Right lobe of liver (tissue), 6 donors: ENCODE data around the gene HMG20B. TPM values are rescaled to one million over a fixed set of nuclear protein-coding genes. Genes with fewer than 3 reads are reported as not detected.
A peak's percentile ranks its signal among the peaks of the same experiment; 100 is the strongest.

Experiments
- ATAC-seq, 4 donors: fragments of 200-7000 bp; cut with Tn5 transposase; one replicate each; pipeline ENCODE4 v1.9.1; 2020; ENCODE audit warnings: mild to moderate bottlenecking in 4 of 4, moderate library complexity in 4 of 4
- DNase-seq, 3 donors: peaks; one replicate each; pipeline ENCODE4 v3.0.0-alpha.2; 2020
- H3K27ac ChIP-seq, 3 donors: fragments of 200-600 bp; one replicate each; pipeline ENCODE4 v1.8.0; 2022
- H3K27me3 ChIP-seq, 2 donors: fragments of 200-600 bp; one replicate each; pipeline ENCODE4 v1.8.0; 2022
- H3K36me3 ChIP-seq, 4 donors: fragments of 200-600 bp; sonication (generic) in 1 of 4; one replicate each; pipeline versions ENCODE4 v1.5.1 to v1.8.0; 2017 to 2022; ENCODE audit warnings: control low read depth in 1 of 4
- H3K4me1 ChIP-seq, 4 donors: fragments of 200-600 bp; sonication (generic) in 1 of 4; one replicate each; pipeline versions ENCODE4 v1.5.1 to v1.8.0; 2017 to 2022; ENCODE audit warnings: control low read depth in 1 of 4
- H3K4me3 ChIP-seq, 3 donors: fragments of 200-600 bp; one replicate each; pipeline ENCODE4 v1.8.0; 2022
- H3K9me3 ChIP-seq, 4 donors: fragments of 200-600 bp; sonication (generic) in 1 of 4; one replicate each; pipeline versions ENCODE4 v1.5.1 to v1.8.0; 2017 to 2022; ENCODE audit warnings: control low read depth in 1 of 4
- POLR2A ChIP-seq: fragments of 450-650 bp; IDR thresholded peaks from one replicate; pipeline ENCODE4 v1.6.1; 2017; ENCODE audit warnings: antibody characterized with exemption, mild to moderate bottlenecking
- WGBS: methylation state at CpG from one replicate; pipeline ENCODE4 v1.1.6; 2018; ENCODE audit warnings: low coverage, low lambda C conversion rate; ENCODE audit not compliant: insufficient coverage; ENCODE audit errors: missing lambda C conversion rate; 5-methylcytosine and 5-hydroxymethylcytosine counted together
- intact Hi-C, 2 donors: fragments of 100-400 bp; cut with DNase I; formaldehyde crosslinking; loops; one replicate each; pipeline versions ENCODE4 v1.11.2 to v1.14.1; 2022
- total RNA-seq, 6 experiments: library from RNA; depleted of rRNA in 2 of 6; stranded (reverse); fragments of >200 nt in 2 of 6; fragmentation: NEBNext Ultra II Directional in 3 of 6; extraction: Animal tissue kit (Norgen Biotek cat#: 25700) in 3 of 6; gene quantifications; one replicate each; pipeline versions ENCODE4 v1.1.0 to v1.2.4, GENCODE V29; 2016 to 2023
- TF ChIP-seq, protein P1 (sequence below), 4 donors: fragments of 200-600 bp in 3 of 4; fragments of 450-650 bp in 1 of 4; IDR thresholded peaks; one replicate each; pipeline versions ENCODE4 v1.5.1 to v1.8.0; 2016 to 2022; ENCODE audit warnings: antibody characterized with exemption in 4 of 4, mild to moderate bottlenecking in 2 of 4
- donor health status: DM: no; HTN: yes; CAD: no.
- donor health status: DM: no; HTN: no; CAD: no.
- donor health status: DM: no; HTN: no; CAD: no.
- donor health status: DM: no; HTN: yes; CAD: no.
- donor health status: DM: no; HTN: yes; CAD: no.

HMG20B gene
- total RNA-seq, 6 experiments from 2014 or later, result 30.7 to 58.6 (median 33.3) TPM

DNA sequence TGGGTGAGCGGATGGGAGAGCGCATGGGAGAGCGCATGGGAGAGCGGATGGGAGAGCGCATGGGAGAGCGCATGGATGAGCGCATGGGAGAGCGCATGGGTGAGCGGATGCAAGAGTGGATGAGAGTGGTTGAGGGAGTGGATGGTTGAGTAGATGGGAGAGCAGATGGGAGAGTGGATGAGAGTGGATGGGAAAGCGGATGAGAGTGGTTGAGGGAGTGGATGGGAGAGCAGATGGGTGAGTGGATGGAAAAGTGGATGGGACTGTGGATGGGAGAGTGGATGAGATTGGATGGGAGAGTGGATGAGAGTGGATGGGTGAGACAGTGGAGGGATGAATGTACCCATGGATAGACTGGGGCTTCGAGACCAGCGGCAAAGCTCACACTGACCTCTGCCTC, 42.4 kb upstream of the HMG20B start:
- H3K4me3 ChIP-seq, result no peak overlapping the region
- DNase-seq, result no peak
- H3K27ac ChIP-seq, result no peak overlapping the region
- intact Hi-C loops, result no loop called here
- H3K4me1 ChIP-seq, result no peaks in the 10 kb centered on the region
- no peaks in the 10 kb centered on the region for H3K27me3 ChIP-seq
- no peaks in the 10 kb centered on the region for H3K9me3 ChIP-seq
- TF ChIP-seq, protein P1, sequence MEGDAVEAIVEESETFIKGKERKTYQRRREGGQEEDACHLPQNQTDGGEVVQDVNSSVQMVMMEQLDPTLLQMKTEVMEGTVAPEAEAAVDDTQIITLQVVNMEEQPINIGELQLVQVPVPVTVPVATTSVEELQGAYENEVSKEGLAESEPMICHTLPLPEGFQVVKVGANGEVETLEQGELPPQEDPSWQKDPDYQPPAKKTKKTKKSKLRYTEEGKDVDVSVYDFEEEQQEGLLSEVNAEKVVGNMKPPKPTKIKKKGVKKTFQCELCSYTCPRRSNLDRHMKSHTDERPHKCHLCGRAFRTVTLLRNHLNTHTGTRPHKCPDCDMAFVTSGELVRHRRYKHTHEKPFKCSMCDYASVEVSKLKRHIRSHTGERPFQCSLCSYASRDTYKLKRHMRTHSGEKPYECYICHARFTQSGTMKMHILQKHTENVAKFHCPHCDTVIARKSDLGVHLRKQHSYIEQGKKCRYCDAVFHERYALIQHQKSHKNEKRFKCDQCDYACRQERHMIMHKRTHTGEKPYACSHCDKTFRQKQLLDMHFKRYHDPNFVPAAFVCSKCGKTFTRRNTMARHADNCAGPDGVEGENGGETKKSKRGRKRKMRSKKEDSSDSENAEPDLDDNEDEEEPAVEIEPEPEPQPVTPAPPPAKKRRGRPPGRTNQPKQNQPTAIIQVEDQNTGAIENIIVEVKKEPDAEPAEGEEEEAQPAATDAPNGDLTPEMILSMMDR (IDR thresholded peaks at IDR 0.05), result no peak
- no peak for TF ChIP-seq POLR2A
- 94% methylated on average over 10 of the region's 12 CpGs for WGBS
- H3K36me3 ChIP-seq, result peaks cover 5 to 72% (median 21%) of the 10 kb centered on the region in 4 donors
- ATAC-seq, result no peak

- ATAC-seq (no peak), DNase-seq (no peak)
- no peaks in the 10 kb centered on the region for H3K4me1 ChIP-seq
- H3K27ac ChIP-seq, result no peak overlapping the region
- WGBS, result no CpG with 5 or more reads among the region's 29 CpGs
- intact Hi-C loops, result no loop called here
- H3K9me3 ChIP-seq, result no peaks in the 10 kb centered on the region
- H3K27me3 ChIP-seq, result no peaks in the 10 kb centered on the region
- H3K4me3 ChIP-seq, result no peak overlapping the region
- no peak for TF ChIP-seq POLR2A
- TF ChIP-seq, protein P1 (IDR thresholded peaks at IDR 0.05), result no peak
- peaks cover 0 to 69% (median 11%) of the 10 kb centered on the region in 4 donors for H3K36me3 ChIP-seq
These were observed 41.0 kb upstream of the HMG20B start for GRCh38 chr19:3531716-3532115.

- no peak for DNase-seq
- H3K4me3 ChIP-seq, result no peak overlapping the region
- WGBS, result 93% methylated on average over 3 of the region's 33 CpGs
- H3K36me3 ChIP-seq, result peaks cover 0 to 63% (median 10%) of the 10 kb centered on the region in 4 donors
- no peaks in the 10 kb centered on the region for H3K9me3 ChIP-seq
- H3K27ac ChIP-seq, result no peak overlapping the region
- H3K27me3 ChIP-seq, result no peaks in the 10 kb centered on the region
- no peaks in the 10 kb centered on the region for H3K4me1 ChIP-seq
- intact Hi-C loops, result no loop called here
- ATAC-seq, result peak in 1 of 4 donors; percentile 2
- TF ChIP-seq, protein P1 (IDR thresholded peaks at IDR 0.05), result no peak
- no peak for TF ChIP-seq POLR2A
These were observed 40.5 kb upstream of the HMG20B start for GRCh38 chr19:3532154-3532786.

DNA sequence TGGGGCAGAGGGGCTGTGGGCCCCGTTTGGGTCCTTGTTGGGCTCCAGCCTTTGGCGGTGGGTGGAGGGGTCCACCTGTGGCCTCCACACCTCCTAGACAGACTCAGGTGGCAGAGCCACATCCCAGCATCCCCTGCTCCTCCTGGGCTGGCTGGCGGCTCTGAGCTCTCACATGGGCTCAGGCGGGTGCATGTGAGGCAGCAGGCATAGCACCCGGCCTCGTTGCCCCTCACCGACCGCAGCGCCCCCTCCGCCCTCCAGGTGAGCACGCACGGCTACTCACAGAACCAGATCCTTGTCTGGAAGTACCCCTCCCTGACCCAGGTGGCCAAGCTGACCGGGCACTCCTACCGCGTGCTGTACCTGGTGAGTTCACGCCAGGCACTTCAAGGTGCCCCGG, 39.7 kb upstream of the HMG20B start:
- no CpG with 5 or more reads among the region's 17 CpGs for WGBS
- Histone ChIP-seq H3K27me3 (no peaks in the 10 kb centered on the region), H3K27ac (no peak overlapping the region), H3K4me3 (no peak overlapping the region), H3K36me3 (peaks cover 0 to 57% (median 10%) of the 10 kb centered on the region in 4 donors), H3K9me3 (no peaks in the 10 kb centered on the region), H3K4me1 (no peaks in the 10 kb centered on the region)
- TF ChIP-seq POLR2A, result no peak
- TF ChIP-seq, protein P1 (IDR thresholded peaks at IDR 0.05), result no peak
- intact Hi-C loops, result no loop called here
- no peak for ATAC-seq
- DNase-seq, result no peak
